OCI-LY1 (cell line): ENCODE results near the gene POPDC3.

Experiments used
- H2AFZ ChIP-seq: fragments of 200-600 bp; sonication (generic), shearing (Covaris generic); 2 replicates; pipeline ENCODE4 v1.6.0; 2014; ENCODE audit warnings: antibody characterized with exemption, mild to moderate bottlenecking, low read length
- H3F3A ChIP-seq: fragments of 200-600 bp; sonication (generic), shearing (Covaris generic); 2 replicates; pipeline ENCODE4 v1.6.0; 2014; ENCODE audit warnings: mild to moderate bottlenecking, antibody characterized with exemption, low read length, moderate library complexity; ENCODE audit not compliant: insufficient read depth
- H3K27ac ChIP-seq: fragments of 200-600 bp; sonication (generic); 2 replicates; pipeline ENCODE4 v1.5.1; 2014; ENCODE audit warnings: low read length, mixed run types, mild to moderate bottlenecking, low read depth; ENCODE audit not compliant: poor library complexity, severe bottlenecking
- H3K27me3 ChIP-seq: fragments of 200-600 bp; sonication (generic); 2 replicates; pipeline ENCODE4 v1.6.0; 2014; ENCODE audit warnings: antibody characterized with exemption, mild to moderate bottlenecking, low read length, moderate library complexity; ENCODE audit not compliant: insufficient read depth
- H3K36me3 ChIP-seq: fragments of 200-600 bp; sonication (generic); 2 replicates; pipeline ENCODE4 v1.6.1; 2014; ENCODE audit warnings: mild to moderate bottlenecking, antibody characterized with exemption, low read length, moderate library complexity, mixed read lengths; ENCODE audit not compliant: insufficient read depth
- H3K4me1 ChIP-seq: fragments of 200-600 bp; sonication (generic); 2 replicates; pipeline ENCODE4 v1.5.1; 2014; ENCODE audit warnings: mild to moderate bottlenecking, low read length, moderate library complexity; ENCODE audit not compliant: insufficient read depth, severe bottlenecking
- H3K4me2 ChIP-seq: fragments of 200-600 bp; sonication (generic), shearing (Covaris generic); 2 replicates; pipeline ENCODE4 v1.6.1; 2014; ENCODE audit warnings: low read length
- H3K4me3 ChIP-seq: fragments of 200-600 bp; sonication (generic); 2 replicates; pipeline ENCODE4 v1.5.1; 2014; ENCODE audit warnings: low read length, low read depth, mild to moderate bottlenecking, mixed read lengths; ENCODE audit not compliant: poor library complexity, severe bottlenecking
- H3K79me2 ChIP-seq: fragments of 200-600 bp; shearing (Covaris generic); 2 replicates; pipeline ENCODE4 v1.6.1; 2016; ENCODE audit warnings: mixed run types, low read length, mixed read lengths; ENCODE audit not compliant: insufficient read depth
- H3K9ac ChIP-seq: fragments of 200-600 bp; sonication (generic), shearing (Covaris generic); 2 replicates; pipeline ENCODE4 v1.6.1; 2014; ENCODE audit warnings: mild to moderate bottlenecking, low read length, mixed read lengths
- H3K9me2 ChIP-seq: fragments of 200-600 bp; sonication (generic), shearing (Covaris generic); 2 replicates; pipeline ENCODE4 v1.6.1; 2014; ENCODE audit warnings: low read depth, mild to moderate bottlenecking, low read length, mixed read lengths
- H3K9me3 ChIP-seq: fragments of 200-600 bp; shearing (Covaris generic); 2 replicates; pipeline ENCODE4 v1.6.1; 2014; ENCODE audit warnings: low read length, mixed read lengths
- H4K20me1 ChIP-seq: fragments of 200-600 bp; sonication (generic), shearing (Covaris generic); 2 replicates; pipeline ENCODE4 v1.6.0; 2016; ENCODE audit warnings: mild to moderate bottlenecking, low read length; ENCODE audit not compliant: insufficient read depth
- CTCF ChIP-seq: fragments of 200-600 bp; sonication (generic), shearing (Covaris generic); IDR thresholded peaks from 2 replicates; pipeline ENCODE4 v1.5.1; 2017; ENCODE audit warnings: mild to moderate bottlenecking, antibody characterized with exemption, low read length, moderate library complexity, mixed read lengths
- EZH2 ChIP-seq: fragments of 200-600 bp; sonication (generic), shearing (Covaris generic); IDR thresholded peaks from 2 replicates; pipeline ENCODE4 v1.8.0; 2017; ENCODE audit warnings: borderline replicate concordance, mixed run types, mild to moderate bottlenecking, antibody characterized with exemption, low read length, moderate library complexity, mixed read lengths

POPDC3 gene

GRCh38 chr6:105111871-105112270 is 67.9 kb downstream of the POPDC3 start:
- H3K9me3 ChIP-seq, result no peaks in the 10 kb centered on the region
- TF ChIP-seq CTCF (no peak), EZH2 (no peak)

GRCh38 chr6:105111105-105111504 is 68.7 kb downstream of the POPDC3 start:
- no peaks in the 10 kb centered on the region for H3K27me3 ChIP-seq
- no peaks in the 10 kb centered on the region for H3K4me1 ChIP-seq
- H3K36me3 ChIP-seq, result no peaks in the 10 kb centered on the region
- H3K9me2 ChIP-seq, result no peaks in the 10 kb centered on the region
- TF ChIP-seq EZH2 (no peak), CTCF (no peak)
- no peaks in the 10 kb centered on the region for H4K20me1 ChIP-seq
- H3K4me2 ChIP-seq, result no peak overlapping the region
- no peak overlapping the region for H2AFZ ChIP-seq
- no peak overlapping the region for H3K9ac ChIP-seq
- no peaks in the 10 kb centered on the region for H3K79me2 ChIP-seq
- no peak overlapping the region for H3K27ac ChIP-seq
- H3F3A ChIP-seq, result no peaks in the 10 kb centered on the region
- H3K4me3 ChIP-seq, result no peak overlapping the region
- no peaks in the 10 kb centered on the region for H3K9me3 ChIP-seq

More at GRCh38 chr6:105111871-105112270, 67.9 kb downstream of the POPDC3 start:
- Histone ChIP-seq H2AFZ (no peak overlapping the region), H3K79me2 (no peaks in the 10 kb centered on the region), H3K9me2 (no peaks in the 10 kb centered on the region), H4K20me1 (no peaks in the 10 kb centered on the region), H3K27me3 (no peaks in the 10 kb centered on the region), H3K27ac (no peak overlapping the region), H3K9ac (no peak overlapping the region), H3K4me1 (no peaks in the 10 kb centered on the region), H3K4me2 (no peak overlapping the region), H3F3A (no peaks in the 10 kb centered on the region), H3K36me3 (no peaks in the 10 kb centered on the region), H3K4me3 (no peak overlapping the region)

- TF ChIP-seq EZH2 (no peak), CTCF (no peak)
- H3K4me2 ChIP-seq, result no peak overlapping the region
Observed at GRCh38 chr6:105109955-105110895, 69.6 kb downstream of the POPDC3 start.

More at GRCh38 chr6:105109955-105110895, 69.6 kb downstream of the POPDC3 start:
- H3F3A ChIP-seq, result no peaks in the 10 kb centered on the region
- H3K36me3 ChIP-seq, result no peaks in the 10 kb centered on the region
- no peak overlapping the region for H2AFZ ChIP-seq
- H3K27me3 ChIP-seq, result no peaks in the 10 kb centered on the region
- H4K20me1 ChIP-seq, result no peaks in the 10 kb centered on the region
- no peaks in the 10 kb centered on the region for H3K4me1 ChIP-seq
- H3K9ac ChIP-seq, result no peak overlapping the region
- H3K79me2 ChIP-seq, result no peaks in the 10 kb centered on the region
- no peaks in the 10 kb centered on the region for H3K9me2 ChIP-seq
- H3K4me3 ChIP-seq, result no peak overlapping the region
- H3K27ac ChIP-seq, result no peak overlapping the region
- H3K9me3 ChIP-seq, result no peaks in the 10 kb centered on the region
